ENCODE results near the gene CEP57.

DNA sequence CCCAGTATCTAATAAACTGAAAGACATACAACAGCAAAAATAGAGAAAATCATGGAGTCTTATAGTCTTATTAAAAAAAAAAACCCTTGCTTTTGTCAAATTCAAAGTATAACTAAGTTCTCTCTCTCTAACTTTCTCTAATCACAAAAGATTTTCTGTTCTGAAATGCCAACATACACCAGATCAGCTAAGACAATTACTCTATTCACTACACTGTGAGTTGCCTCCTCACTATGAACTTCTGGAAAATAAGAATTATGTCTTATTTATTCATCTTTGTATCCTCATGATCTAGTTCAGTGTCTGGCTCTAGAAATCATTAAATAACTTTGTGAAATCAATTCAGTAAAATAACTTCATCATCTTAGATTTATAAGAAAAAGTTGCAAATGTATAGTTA, 13.4 kb upstream of the CEP57 start:
- TF ChIP-seq, protein P1, sequence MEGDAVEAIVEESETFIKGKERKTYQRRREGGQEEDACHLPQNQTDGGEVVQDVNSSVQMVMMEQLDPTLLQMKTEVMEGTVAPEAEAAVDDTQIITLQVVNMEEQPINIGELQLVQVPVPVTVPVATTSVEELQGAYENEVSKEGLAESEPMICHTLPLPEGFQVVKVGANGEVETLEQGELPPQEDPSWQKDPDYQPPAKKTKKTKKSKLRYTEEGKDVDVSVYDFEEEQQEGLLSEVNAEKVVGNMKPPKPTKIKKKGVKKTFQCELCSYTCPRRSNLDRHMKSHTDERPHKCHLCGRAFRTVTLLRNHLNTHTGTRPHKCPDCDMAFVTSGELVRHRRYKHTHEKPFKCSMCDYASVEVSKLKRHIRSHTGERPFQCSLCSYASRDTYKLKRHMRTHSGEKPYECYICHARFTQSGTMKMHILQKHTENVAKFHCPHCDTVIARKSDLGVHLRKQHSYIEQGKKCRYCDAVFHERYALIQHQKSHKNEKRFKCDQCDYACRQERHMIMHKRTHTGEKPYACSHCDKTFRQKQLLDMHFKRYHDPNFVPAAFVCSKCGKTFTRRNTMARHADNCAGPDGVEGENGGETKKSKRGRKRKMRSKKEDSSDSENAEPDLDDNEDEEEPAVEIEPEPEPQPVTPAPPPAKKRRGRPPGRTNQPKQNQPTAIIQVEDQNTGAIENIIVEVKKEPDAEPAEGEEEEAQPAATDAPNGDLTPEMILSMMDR (tag by site-specific recombination; IDR thresholded peaks at IDR 0.05): no peak
- no peak for TF ChIP-seq ZNF777 (tag by site-specific recombination; IDR thresholded peaks at IDR 0.05; ENCODE audit: borderline replicate concordance)
- TF ChIP-seq ZNF501 (tag by site-specific recombination; IDR thresholded peaks at IDR 0.05): no peak
- no peak for TF ChIP-seq ZNF155 (tag by site-specific recombination; IDR thresholded peaks at IDR 0.05)
- TF ChIP-seq ZNF792 (tag by site-specific recombination; IDR thresholded peaks at IDR 0.05): no peak
